HG03175 (cell line): ENCODE results near the gene JKAMP.

Experiments
- ATAC-seq: cut with Tn5 transposase; IDR thresholded peaks from one replicate; pipeline ENCODE4 v1.9.1; 2021; ENCODE audit warnings: mild to moderate bottlenecking, moderate library complexity; ENCODE audit not compliant: unreplicated experiment

Gene JKAMP

DNA sequence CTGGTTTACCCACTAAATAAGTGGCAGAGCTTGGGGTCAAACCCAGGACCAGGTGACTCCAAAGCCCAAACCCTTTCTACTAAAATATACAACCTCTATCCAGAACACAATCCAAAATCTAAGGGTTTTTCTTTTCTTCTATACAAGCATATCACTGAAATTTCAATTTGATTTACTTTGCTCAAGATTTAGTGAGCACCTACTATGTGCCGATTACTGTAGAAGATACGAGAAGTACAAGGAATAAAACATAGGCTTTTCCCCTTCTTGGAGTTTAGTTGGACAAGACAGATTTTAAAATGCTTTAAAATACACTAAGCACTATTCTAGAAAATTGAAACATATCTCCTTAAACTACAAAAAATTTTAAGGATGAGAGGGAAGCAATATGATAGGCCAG is 2.9 kb upstream of the JKAMP start:
- no peak for ATAC-seq

DNA sequence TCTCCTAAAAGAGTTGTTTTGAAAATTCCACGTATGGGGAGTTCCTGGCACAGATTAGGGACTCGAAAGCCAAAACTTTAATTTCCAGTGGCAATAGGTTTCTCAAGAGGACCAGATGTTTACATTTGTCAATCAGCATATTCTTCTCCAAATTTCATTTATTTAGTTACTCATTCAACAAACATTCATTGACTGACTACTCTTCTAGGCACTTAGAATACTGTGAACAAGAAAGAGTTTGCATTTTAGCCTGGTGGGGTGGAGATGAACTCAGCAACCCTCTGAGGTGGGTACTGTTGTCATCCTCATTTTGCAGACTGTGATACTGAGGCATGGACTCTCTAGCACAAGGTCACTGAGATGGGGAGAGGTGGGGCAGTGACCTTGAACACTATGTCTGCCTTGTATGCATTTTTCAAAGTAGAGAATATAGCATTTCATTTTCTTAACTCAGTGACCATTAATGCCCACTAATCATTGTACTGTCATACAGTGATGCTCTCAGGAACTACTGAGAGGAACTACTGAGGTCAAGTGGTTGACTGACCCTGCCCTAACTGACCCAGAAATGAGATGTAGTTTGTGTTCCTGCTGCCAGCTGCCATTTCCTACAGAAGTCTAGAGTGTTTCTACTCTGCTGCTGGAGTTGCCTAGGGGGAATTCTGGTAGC is 2.3 kb upstream of the JKAMP start:
- ATAC-seq: no peak

DNA sequence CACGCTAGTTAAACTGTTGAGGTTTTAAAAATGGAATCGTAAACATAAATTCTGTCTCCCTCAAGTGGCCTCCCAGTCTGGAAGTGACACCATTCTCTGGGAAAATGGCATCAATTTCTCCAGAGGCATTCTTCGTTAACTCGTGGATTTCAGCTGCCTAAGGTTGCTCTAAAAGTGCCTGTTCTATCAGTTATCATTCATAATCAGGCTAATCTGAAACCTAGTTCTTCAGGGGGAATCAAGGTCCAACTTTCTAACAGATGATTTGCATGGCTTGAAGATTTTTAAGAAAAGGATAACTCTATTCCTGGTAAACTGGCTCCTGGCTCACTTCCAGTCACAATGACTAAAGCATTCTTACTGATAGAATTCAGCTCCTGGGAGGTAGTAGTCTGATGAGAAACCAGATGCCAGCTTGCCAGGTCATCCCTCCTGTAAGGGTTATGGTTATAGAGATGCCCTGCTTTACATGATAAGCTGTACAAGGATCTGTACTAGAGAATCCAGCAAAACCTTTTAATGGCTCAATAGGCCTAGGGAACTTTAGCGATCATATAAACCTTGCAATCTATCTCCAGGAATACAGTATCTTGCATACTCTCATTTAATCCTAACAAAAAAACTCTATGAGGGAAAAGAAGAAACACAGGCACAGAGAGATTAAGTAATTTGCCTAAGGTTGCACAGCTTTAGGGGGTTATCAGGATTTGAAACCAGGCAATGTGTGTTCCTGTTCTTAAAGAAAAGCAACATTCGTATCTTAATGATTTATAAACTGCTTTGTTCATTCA is 1.6 kb upstream of the JKAMP start:
- no peak for ATAC-seq

DNA sequence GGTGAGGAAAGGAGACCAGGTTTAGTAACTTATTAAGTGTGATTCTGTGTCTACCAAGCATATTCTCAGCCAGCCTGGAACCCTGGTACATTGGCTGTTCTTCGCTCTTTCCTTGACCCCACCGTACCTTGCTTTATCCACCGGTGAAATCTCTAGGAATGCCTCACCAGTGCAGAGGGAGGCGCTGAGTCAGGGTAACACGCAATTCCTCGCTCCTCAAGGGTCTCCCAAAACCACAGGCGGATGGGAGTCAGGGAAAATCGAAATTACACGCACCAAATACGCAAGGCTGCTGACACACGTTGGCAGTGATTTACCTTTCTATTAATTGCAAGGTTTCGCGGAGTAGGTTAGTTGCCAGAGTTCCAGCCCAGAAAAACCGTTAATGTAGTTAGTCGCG is 954 bp upstream of the JKAMP start:
- ATAC-seq: no peak

DNA sequence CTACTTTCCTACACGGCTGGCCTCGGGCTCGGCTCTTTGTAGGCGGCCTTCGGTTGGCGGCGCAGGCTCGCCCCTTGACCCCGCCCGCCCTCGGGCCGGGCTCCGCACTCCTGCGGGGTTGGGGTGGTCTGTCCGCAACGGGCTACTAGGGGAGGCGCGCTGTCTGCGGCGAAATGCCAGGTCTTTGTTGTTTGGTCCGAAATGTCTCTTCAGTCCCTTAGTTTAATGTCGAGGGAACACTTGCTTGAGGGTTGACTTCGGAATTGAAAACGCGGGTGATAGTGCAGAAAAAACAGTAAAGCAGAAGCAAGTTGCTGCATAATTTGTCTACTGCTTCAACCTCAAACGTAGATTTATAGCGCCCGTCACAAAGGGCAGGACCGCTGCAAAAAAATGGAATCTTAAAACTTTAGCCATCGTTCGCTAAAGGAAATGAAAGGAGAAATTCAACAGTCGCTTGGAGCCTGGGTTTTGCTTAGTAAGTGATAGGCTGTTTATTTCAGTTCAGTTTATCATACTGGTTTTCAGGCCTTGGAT is 390 bp downstream of the JKAMP start:
- peak; percentile 51 for ATAC-seq

DNA sequence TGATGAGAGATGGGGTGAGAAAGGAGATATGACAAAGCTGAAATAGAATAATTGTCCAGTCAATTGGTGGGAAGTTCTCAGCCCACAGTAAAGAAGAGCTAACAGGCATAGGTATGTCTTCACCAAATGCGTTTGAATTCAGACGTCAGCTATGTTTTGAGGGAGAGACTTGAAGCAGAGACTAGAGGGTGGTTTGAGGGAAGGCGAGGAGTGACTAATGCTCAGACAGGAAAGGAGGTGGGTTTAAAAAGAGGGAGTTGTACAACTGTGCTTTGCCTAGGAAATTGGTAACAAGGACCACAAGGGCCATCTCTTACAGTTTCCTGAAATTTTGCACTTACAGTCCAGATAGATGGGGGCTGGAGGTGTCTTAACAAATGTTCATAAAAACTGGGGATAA is 6.4 kb downstream of the JKAMP start:
- ATAC-seq: no peak

DNA sequence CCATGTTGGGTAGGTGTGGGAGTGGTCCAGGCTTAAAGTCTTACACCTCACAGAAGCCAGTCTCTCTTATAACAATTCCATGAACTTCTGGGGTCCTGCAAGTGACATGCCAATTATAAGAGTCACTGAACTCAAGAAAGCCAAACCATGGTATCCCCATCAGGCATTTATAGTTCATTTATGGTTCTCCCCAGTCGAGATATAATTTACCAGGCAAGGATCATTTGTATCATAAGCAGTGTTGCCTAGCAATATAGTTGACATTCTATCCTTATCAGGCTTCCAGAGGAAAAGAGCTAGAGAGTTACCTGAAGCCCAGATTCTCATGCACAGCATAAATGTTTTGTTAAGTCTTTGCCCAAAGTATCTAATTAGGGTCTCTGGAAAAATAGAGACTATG is 8.1 kb downstream of the JKAMP start:
- ATAC-seq: no peak

DNA sequence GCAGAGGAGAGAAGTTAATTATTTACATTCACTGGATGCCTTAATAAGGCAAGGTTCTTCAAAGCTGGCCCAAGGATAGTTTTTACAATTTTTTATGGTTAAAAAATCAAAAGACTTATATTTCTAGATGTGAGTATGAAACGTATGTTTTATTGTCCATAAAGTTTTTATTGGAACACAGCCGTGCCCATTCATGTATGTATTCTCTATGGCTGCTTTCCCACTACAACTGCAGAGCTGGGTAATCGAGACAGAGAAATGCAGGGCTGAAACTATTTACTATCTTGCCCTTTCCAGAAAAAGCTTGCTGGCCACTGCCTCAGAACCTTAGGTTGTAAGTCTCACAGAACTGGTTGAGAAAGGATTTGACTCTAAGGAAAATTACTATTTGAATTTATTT is 16.4 kb downstream of the JKAMP start:
- ATAC-seq: no peak

DNA sequence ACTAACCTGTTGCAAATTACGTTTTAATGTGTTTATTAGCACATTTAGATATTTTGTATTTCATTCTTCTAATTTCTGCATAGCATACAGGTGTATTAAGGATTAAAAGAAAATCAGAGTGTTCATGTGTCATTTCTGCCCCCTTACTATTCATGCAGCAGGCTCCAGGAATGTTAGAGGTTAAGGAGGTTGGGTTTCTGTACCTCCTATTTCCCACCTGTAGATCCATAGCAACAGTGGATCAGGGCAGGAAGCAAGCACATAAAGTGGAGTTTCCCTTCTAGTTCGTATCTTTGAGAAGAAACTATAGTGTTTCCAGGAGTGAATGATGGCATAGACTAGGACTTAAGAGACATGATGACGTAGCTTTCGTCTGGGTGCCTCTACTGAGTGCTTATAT is 18.9 kb downstream of the JKAMP start:
- ATAC-seq: no peak

DNA sequence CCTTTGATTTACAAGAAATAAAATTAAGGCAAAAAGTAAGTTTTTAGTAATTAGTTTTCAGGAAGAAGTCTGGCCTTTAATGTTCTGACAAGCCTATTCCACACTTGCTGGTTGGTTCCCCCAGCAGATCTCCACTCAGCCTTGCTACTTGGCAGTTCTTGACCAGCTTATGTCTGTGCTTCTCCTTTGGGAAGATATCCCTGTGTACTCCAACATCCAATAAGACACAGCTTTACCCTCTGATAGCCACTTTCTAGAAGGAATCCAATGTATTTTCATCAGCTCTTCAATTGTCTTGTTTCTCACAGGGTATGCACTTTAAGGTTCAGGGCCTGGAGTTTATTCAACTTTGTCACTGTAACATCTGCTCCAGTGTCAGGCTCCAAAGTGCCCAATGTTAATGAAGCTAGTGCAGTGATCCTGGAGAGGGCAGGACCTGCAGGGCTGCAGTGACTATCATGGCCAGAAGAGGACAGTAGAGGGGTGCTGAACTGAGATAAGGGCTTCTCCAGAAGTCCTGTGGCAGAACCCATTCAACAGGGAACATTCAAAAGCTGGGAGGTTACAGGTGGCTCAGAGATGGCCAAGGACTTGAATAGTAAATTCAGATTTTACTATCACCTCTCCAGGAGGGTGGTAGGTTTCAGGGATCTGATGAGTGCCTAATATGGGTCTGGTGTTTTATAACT is 22.9 kb downstream of the JKAMP start:
- peak; percentile 83 for ATAC-seq

DNA sequence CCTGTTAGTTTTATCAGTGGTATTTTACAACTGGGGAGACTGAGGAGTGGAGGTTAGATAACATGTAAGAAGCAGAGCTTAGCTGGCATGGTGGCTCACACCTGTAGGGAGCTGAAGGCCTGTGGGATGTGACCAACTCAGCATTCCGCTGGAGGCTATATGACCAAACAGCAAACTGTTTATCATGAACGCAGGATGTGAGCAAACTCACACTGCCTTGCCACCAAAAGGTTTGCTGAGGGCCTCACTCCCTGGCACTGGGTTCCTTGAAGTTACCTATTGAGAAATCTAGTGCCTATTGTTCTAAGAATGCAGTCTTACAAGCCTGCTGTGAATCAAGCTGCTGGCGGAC is 23.4 kb downstream of the JKAMP start:
- ATAC-seq: no peak

DNA sequence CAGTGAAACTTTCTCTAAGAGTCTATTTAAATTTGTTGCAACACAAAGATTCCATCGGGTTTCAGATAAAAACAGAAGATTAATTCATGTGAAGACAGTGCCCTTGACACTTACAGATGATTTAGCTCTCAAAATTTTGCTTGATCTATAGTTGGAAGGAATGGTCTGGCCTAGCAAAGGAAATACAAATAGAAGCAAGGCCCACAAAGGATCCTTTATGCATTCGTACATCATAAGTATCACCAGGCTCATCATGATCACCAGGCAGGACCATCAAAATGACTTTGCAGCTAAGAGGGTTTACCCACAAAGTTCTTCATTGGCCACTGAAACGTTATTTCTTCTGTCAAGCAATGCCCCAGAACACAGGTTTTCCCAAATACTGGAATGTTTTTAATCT is 24.8 kb downstream of the JKAMP start:
- ATAC-seq: no peak

DNA sequence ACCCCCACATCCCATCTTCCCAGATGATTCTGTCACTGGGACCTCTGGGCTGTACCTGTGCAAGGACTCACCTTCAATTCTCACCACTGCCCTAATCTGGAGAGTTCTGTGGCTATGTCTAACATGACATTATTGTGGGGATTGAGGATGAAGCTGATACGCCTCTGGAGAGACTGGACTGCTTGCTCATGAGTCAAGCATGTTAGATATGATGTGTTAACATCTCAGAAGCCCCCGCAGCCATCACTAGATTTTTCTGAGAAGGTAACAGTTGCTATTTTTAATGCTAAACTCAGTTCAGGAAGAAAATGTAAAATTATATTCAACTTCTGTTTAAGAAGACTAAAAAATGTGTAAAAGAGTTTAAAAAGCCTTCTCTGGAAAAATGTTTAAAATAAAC is 25.7 kb downstream of the JKAMP start:
- no peak for ATAC-seq

DNA sequence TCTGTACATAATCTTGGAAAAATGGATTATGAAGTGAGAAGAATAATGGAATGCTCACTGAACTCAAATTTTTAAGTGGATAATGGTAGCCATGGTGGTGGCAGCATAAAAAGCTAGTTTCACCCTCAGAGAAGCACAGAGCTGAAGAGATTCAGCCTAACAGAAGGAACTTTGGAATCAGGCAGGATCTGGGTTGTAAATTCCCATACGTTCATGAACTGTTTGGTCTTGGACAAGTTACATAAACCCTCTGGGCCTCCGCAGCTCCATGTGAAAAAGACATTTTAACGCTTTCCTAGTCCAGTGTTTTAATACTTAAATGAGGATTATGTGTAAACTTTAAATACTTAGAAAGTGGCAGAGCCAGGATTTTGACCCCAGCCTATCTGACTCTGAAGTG is 26.6 kb downstream of the JKAMP start:
- no peak for ATAC-seq

DNA sequence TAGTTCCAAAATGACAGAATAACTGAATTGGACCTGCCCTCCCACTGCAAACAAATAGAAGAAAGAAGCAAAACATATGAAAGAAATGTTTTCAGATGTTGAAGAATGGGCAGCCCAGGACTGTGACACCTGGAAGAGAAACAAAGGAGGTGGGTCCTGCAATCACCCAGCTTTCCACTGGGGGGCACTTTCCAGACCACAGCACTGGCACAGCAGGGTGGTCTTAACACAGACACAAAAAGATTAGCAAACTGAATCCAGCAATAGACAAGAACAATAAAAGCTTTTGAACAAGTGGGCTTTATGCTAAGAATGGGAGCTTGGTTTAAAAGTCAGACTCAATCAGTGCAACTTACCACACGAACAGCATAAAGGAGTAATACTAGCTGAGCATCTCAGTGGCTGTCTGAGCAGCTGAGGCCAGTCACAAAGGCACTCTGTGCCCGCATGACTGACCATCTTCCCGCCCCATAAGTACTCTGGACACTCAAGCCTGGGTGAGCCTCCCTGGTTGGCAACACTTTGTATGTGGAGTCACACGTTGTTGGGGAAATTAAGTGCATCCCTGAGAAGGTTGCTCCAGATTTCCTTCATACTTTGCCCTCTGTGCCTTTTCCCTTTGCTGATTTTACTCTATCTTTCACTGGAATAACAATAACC is 27.7 kb downstream of the JKAMP start:
- peak; percentile 45 for ATAC-seq

DNA sequence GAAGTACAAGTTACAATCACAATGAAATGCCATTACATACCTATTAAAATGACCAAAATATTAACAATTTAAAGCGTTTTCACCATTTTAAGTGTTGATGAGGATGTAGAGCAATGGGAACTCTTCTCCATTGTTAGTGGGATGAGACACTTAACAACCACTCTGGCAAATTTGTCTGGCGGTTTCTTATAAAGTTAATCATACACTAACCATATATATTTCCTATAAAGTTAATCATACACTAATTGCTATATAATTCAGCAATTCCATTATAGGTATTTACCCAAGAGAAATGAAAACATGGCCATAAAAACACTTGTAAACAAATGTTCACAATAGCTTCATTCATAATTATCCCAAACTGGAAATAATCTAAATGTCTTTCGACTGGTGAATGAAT is 35.9 kb downstream of the JKAMP start:
- no peak for ATAC-seq

DNA sequence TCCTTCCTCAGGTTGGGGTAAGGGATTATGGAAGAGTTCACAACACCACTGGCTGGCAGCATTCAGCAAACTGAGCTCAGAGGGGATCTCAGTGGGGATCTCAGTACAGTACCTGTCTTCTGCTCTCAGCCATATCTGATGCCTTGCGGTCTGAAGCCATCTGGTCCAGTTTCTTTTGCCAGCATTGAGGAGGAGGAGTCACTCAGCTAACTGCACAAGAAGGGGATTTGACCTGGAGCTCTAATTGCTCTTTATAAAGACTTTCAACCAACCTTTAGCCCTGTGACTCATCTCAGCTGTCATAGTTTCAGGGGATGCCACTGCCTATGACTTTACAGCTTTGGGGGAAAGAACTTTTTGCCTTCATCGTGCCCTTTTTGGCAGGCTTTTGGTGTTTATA is 44.9 kb downstream of the JKAMP start:
- no peak for ATAC-seq

DNA sequence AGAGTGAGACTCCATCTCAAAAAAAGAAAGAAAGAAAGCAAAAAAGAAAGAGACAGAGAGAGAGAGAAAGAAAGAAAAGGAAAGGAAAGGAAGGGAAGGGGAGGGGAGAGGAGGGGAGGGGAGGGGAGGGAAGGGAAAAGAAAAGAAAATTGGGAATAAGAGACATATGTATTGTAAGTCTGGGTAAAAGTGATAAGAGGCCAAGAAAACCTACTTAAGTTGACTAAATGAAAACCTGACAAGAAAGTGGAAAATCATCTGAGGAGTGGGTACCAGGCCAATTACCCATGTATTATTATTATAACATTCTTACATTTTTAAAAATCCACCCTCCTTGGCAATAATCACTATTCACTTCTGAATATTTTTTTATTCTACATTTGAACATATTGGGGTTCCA is 46.0 kb downstream of the JKAMP start:
- ATAC-seq: no peak

DNA sequence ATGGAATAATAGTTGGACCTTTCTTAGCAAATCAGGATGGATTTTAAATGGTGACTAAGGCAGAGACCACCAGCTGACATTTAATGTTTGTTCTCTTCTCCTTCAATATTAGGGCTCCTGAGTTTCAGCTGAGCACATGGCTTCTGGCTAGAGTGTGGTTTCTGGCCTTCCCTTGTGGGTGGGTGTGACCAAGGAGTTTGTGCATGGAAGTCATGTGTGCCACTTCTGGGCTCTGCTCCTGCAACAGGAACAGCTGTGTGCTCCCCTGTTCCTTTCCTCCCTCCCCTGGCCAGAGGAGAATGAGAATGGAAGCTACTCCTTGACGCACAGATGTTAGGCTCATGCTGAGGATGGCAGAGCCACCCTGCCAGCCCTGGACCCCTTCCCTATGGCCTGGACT is 48.1 kb downstream of the JKAMP start:
- no peak for ATAC-seq

DNA sequence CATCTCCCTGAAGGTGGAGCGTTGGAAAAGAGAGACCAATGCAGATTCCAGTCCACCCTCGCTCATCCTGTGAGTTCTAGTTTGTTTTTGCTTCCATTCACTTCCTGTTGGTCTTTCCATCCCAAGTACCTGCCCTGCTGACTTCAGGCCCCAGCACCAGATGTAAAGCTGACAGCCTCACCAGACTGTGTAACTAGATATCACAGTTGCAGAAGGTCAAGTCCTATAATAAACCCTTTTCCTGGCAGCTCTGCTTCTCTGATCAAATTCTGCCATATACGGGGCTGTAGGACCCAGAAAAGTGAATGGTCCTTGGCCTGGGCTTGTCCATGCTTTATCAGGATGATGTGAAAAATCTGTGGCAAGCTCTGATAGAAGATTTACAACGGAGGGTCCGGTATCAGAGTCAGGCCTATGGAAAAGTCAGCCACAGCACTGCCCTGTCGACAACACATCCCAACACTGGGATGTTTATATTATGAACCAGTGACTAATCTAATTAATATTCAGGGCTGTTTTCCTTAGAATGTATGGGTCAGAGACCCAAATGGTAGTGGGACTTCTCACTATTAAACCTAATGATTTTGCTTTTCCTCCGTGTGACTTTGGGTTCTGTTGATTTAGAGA is 50.2 kb downstream of the JKAMP start:
- no peak for ATAC-seq

DNA sequence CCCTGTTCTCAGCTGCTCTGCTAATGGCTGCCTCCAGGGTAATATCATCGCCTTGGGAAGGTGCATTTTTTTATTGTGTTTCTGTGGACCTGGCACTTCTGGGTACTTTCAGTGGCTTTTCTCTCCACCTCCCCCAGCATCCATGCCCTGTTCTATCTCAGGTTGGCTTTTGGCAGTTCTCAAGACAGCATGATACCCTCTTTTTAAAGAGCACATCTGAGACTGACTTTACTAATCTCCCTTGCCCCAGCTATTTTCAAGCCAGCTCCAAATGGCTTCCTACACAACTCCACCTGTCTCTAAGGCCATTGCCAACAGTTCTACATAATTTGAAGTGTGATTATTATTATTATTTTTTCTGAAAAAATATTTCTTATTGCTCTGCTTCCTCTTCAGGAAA is 53.2 kb downstream of the JKAMP start:
- ATAC-seq: no peak
